ENCODE measurements around the gene SSNA1.

- TF ChIP-seq, protein P1, sequence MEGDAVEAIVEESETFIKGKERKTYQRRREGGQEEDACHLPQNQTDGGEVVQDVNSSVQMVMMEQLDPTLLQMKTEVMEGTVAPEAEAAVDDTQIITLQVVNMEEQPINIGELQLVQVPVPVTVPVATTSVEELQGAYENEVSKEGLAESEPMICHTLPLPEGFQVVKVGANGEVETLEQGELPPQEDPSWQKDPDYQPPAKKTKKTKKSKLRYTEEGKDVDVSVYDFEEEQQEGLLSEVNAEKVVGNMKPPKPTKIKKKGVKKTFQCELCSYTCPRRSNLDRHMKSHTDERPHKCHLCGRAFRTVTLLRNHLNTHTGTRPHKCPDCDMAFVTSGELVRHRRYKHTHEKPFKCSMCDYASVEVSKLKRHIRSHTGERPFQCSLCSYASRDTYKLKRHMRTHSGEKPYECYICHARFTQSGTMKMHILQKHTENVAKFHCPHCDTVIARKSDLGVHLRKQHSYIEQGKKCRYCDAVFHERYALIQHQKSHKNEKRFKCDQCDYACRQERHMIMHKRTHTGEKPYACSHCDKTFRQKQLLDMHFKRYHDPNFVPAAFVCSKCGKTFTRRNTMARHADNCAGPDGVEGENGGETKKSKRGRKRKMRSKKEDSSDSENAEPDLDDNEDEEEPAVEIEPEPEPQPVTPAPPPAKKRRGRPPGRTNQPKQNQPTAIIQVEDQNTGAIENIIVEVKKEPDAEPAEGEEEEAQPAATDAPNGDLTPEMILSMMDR (IDR thresholded peaks at IDR 0.05 in 2 of 3, conservative IDR thresholded peaks at IDR 0.05 in 1 of 3; ENCODE audit: insufficient read depth in 2 of 3, low read depth in 1 of 3, low read length in 3 of 3) = peak in 1 of 3 experiments; percentile 20; a peak in 1 of 6 replicates
- no peak for TF ChIP-seq POLR2AphosphoS5 (IDR thresholded peaks at IDR 0.05; ENCODE audit: control insufficient read depth, insufficient read depth, low read depth, low read length)
- TF ChIP-seq RBM14 (IDR thresholded peaks at IDR 0.05; ENCODE audit: borderline replicate concordance, insufficient read depth, low read depth, low read length) = no peak
- no peak for TF ChIP-seq BDP1 (IDR thresholded peaks at IDR 0.05; ENCODE audit: insufficient read depth, insufficient read length)
- no peak for TF ChIP-seq BHLHE40 (IDR thresholded peaks at IDR 0.05; ENCODE audit: low read length)
- TF ChIP-seq MED1 (CRISPR knock-in tag; IDR thresholded peaks at IDR 0.05; ENCODE audit: borderline replicate concordance) = no peak
- no peak for TF ChIP-seq GATAD2B (IDR thresholded peaks at IDR 0.05; ENCODE audit: borderline replicate concordance)
- no peak for TF ChIP-seq CBFB (CRISPR knock-in tag; IDR thresholded peaks at IDR 0.05)
- no peak for TF ChIP-seq ZNF124 (CRISPR knock-in tag; IDR thresholded peaks at IDR 0.05)
- no peak for TF ChIP-seq SP2 (IDR thresholded peaks at IDR 0.05; ENCODE audit: extremely low read depth, low read depth, low read length, poor library complexity, severe bottlenecking)
Observed at GRCh38 chr9:137162505-137163364, 25.7 kb upstream of the SSNA1 start.
